K562 (cell line): ENCODE results near the gene NLRP5. TPM values are rescaled to one million over a fixed set of nuclear protein-coding genes. Genes with fewer than 3 reads are reported as not detected.

Source experiments
- ATAC-seq: fragments of 200-7000 bp; cut with Tn5 transposase; 3 replicates; pipeline ENCODE4 v1.9.1; 2020; ENCODE audit warnings: moderate library complexity
- BruUV-seq: library from RNA; stranded (reverse); fragments of 400-500 nt; replicated peaks from 2 replicates; lab custom pipeline; 2021; lab: Mats Ljungman, UMichigan
- CTCF ChIA-PET: fragments of 300-600 bp; formaldehyde crosslinking; extraction: SDS; loops from one replicate; lab custom pipeline; 2021; ENCODE audit warnings: low intra/inter-chr PET ratio; lab: Yijun Ruan, JAX
- POLR2A ChIA-PET: fragments of 300-600, 350-650 bp; sonication (Branson Sonifier 250); formaldehyde crosslinking; extraction: SDS; loops from one replicate; lab custom pipeline; 2021; ENCODE audit warnings: antibody characterized with exemption, inconsistent platforms; lab: Yijun Ruan, JAX
- DNase-seq, 4 experiments: peaks; one replicate each; pipeline versions ENCODE4 v3.0.0 to v3.0.0-alpha.2; 2011 to 2018; ENCODE audit warnings: low spot score in 3 of 4, mixed read lengths in 3 of 4; ENCODE audit errors: extremely low read depth in 1 of 4
- FAIRE-seq: peaks from 2 replicates; lab custom pipeline; 2011; peaks lifted over from hg19 to GRCh38; lab: Jason Lieb, UNC
- H2AFZ ChIP-seq: 2 replicates; pipeline ENCODE4 v1.6.0; 2011; ENCODE audit warnings: low read depth, low read length, control low read depth, inconsistent platforms
- H3K27ac ChIP-seq: fragments of 200-600 bp; 3 replicates; pipeline ENCODE4 v1.8.0; 2011; ENCODE audit warnings: low read depth, mild to moderate bottlenecking, control low read depth, inconsistent platforms, low read length, moderate library complexity, mixed read lengths; ENCODE audit errors: extremely low read depth
- H3K27me3 ChIP-seq, 2 experiments: fragments of 300-600 bp in 1 of 2; 2 replicates in 1 of 2; 3 replicates in 1 of 2; pipeline versions ENCODE4 v1.6.0 to v1.8.0; 2011; ENCODE audit warnings: inconsistent platforms in 2 of 2, low read length in 2 of 2, mild to moderate bottlenecking in 1 of 2, mixed read lengths in 1 of 2, moderate library complexity in 1 of 2; ENCODE audit not compliant: control insufficient read depth in 2 of 2, insufficient read depth in 2 of 2
- H3K36me3 ChIP-seq: fragments of 300-600 bp; 3 replicates; pipeline ENCODE4 v1.8.0; 2011; ENCODE audit warnings: mild to moderate bottlenecking, low read length, inconsistent platforms; ENCODE audit not compliant: control insufficient read depth, insufficient read depth
- H3K4me1 ChIP-seq, 2 experiments: fragments of 200-600 bp in 1 of 2; replicated peaks in 1 of 2; 2 replicates in 1 of 2; 3 replicates in 1 of 2; pipeline versions ENCODE4 v1.5.1 to v1.8.0; 2011; ENCODE audit warnings: inconsistent platforms in 2 of 2, low read length in 2 of 2, mild to moderate bottlenecking in 1 of 2, mixed read lengths in 1 of 2, moderate library complexity in 1 of 2; ENCODE audit not compliant: control insufficient read depth in 2 of 2, insufficient read depth in 2 of 2
- H3K4me2 ChIP-seq: 2 replicates; pipeline ENCODE4 v1.6.1; 2011; ENCODE audit warnings: low read length, control low read depth, inconsistent platforms, mixed read lengths; ENCODE audit not compliant: insufficient read depth
- H3K4me3 ChIP-seq: fragments of 200-600 bp; sonication (generic), shearing (Covaris generic); 2 replicates; pipeline ENCODE4 v1.5.1; 2016; ENCODE audit warnings: control low read depth, inconsistent platforms
- H3K79me2 ChIP-seq: fragments of 200-600 bp; 3 replicates; pipeline ENCODE4 v1.8.0; 2011; ENCODE audit warnings: low read length, inconsistent platforms; ENCODE audit not compliant: control insufficient read depth, insufficient read depth
- H3K9ac ChIP-seq, 2 experiments: 2 replicates each; pipeline versions ENCODE4 v1.6.0 to v1.6.1; 2011; ENCODE audit warnings: low read depth in 2 of 2, low read length in 2 of 2, control low read depth in 1 of 2, inconsistent platforms in 1 of 2, mild to moderate bottlenecking in 1 of 2, mixed read lengths in 1 of 2; ENCODE audit not compliant: insufficient read depth in 1 of 2
- H3K9me1 ChIP-seq: one replicate; pipeline ENCODE4 v1.6.0; 2011; ENCODE audit warnings: inconsistent platforms, mild to moderate bottlenecking, low read length, moderate library complexity; ENCODE audit not compliant: control insufficient read depth, insufficient read depth
- H3K9me3 ChIP-seq: replicated peaks from 2 replicates; pipeline ENCODE4 v1.5.1; 2011; ENCODE audit warnings: low read depth, low read length, inconsistent platforms; ENCODE audit not compliant: control insufficient read depth, insufficient read depth
- H4K20me1 ChIP-seq: replicated peaks from 2 replicates; pipeline ENCODE4 v1.6.1; 2011; ENCODE audit warnings: low read length, inconsistent platforms, mixed read lengths; ENCODE audit not compliant: control insufficient read depth, insufficient read depth
- ATF1 ChIP-seq, 2 experiments: fragments of 450-650 bp in 1 of 2; IDR thresholded peaks; 2 replicates each; pipeline ENCODE4 v1.6.1; 2016; ENCODE audit warnings: missing compliant biosample characterization in 1 of 2, missing genetic modification characterization in 1 of 2
- GTF2A2 ChIP-seq: IDR thresholded peaks from 2 replicates; pipeline ENCODE4 v1.6.1; 2016; ENCODE audit warnings: mild to moderate bottlenecking, missing genetic modification characterization, missing compliant biosample characterization
- WGBS: fragments of 100-300 bp; shearing (Covaris generic); methylation state at CpG from one replicate; pipeline ENCODE4 v1.1.6; 2016; ENCODE audit warnings: low coverage, mixed read lengths; ENCODE audit not compliant: insufficient coverage; ENCODE audit errors: missing lambda C conversion rate; 5-methylcytosine and 5-hydroxymethylcytosine counted together
- in situ Hi-C: fragments of 300-500 bp; cut with MboI; formaldehyde crosslinking; loops from 4 replicates; pipeline ENCODE4 v1.15.0; 2018; ENCODE audit warnings: inconsistent platforms, mixed read lengths
- intact Hi-C: fragments of 100-400 bp; cut with micrococcal nuclease; formaldehyde crosslinking; loops from 2 replicates; pipeline ENCODE4 v1.14.2; 2022
- polyA plus RNA-seq, 8 experiments: library from polyadenylated mRNA; depleted of rRNA in 4 of 8; stranded (reverse) in 5 of 8; unstranded in 3 of 8; fragments of >200 nt; fragmentation: Nextera tagmentation in 2 of 8; fragmentation: Illumina TruSeq in 1 of 8; extraction: Ambion mirVana in 2 of 8; extraction: Trizol in 1 of 8; gene quantifications; 2 replicates each; pipeline versions ENCODE4 v1.2.1 to v1.2.3, GENCODE V29; 2011 to 2014; ENCODE audit warnings: inconsistent platforms in 1 of 8, missing spikeins in 1 of 8
- total RNA-seq, 7 experiments: library from RNA; depleted of rRNA in 6 of 7; stranded (reverse); fragments of >200 nt in 6 of 7; fragmentation: Illumina TruSeq in 2 of 7; extraction: Trizol in 2 of 7; gene quantifications; 2 replicates each; pipeline versions ENCODE4 v1.2.1 to v1.2.3, GENCODE V29; 2011 to 2021; ENCODE audit warnings: low replicate concordance in 1 of 7

Gene NLRP5
- total and polyA plus RNA-seq, 9 of the 15 experiments (the other 6 are each of a cell fraction or from before 2014, with no cell fraction given), result 0.04 to 0.07 TPM; not detected in 7

DNA sequence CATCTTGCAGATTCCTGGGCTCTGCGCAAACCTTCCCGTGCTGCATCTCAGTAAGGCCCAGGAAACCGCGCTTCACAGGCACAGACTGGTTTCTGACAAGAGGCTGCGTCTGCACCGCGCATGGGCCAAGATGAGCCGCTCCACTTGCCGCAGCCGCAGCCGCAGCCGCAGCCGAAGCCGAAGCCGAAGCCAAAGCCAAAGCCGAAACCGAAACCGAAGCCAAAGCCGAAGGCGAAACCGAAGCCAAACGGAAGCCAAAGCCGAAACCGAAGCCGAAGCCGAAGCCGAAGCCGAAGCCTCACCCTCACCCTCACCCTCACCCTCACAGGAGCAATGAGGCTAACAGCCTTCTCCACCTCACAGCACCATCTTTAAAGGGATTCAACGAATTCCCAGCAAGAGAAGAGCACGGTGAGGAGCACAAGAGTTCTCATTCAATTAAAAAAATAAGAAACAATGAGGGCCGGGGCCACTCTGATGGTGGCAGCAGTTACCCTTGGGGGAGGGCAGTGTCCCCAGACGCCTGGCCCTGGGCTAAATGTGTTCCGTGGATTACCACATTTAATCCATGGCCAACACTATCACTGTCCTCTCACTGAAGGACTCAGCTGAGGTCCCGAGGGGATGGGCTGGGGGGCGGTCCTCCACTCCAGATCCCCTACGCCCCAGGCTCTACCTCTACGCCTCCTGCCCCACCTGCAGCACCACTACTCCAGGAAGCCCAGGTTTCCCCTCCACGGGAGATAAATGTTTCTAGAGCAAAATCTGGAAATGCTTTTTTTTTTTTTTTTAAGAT is 105.4 kb downstream of the NLRP5 start:
- H3K9ac ChIP-seq, result no peak overlapping the region
- H3K36me3 ChIP-seq, result peaks cover 68% of the 10 kb centered on the region; the same call in 2 of the 3 replicates
- DNase-seq (no peak), FAIRE-seq (no peak), ATAC-seq (no peak)
- TF ChIP-seq GTF2A2 (tag) (no peak), ATF1 (CRISPR knock-in tag; IDR thresholded peaks at IDR 0.05) (no peak), ATF1 (tag; IDR thresholded peaks at IDR 0.05) (no peak)
- H3K4me1 ChIP-seq, result peaks cover 0 to 4% of the 10 kb centered on the region in 2 experiments; a peak in 1 of 5 replicates
- no peaks in the 10 kb centered on the region for H4K20me1 ChIP-seq
- no peaks in the 10 kb centered on the region for H3K27me3 ChIP-seq
- 92% methylated on average over 22 of the region's 38 CpGs for WGBS
- ChIA-PET POLR2A (interaction anchor here (0.6 kb wide), 1 partner anchor 445 kb away, joined by 4 read pairs; no protein-coding TSS in a partner anchor), CTCF (no interaction called here)
- peaks cover 15% of the 10 kb centered on the region for H3K9me3 ChIP-seq
- H3K4me2 ChIP-seq, result no peak overlapping the region
- H2AFZ ChIP-seq, result no peak overlapping the region
- intact Hi-C loops, result no loop called here
- in situ Hi-C loops, result no loop called here
- no peak overlapping the region for H3K27ac ChIP-seq
- H3K79me2 ChIP-seq, result peaks cover 57% of the 10 kb centered on the region
- no peak overlapping the region for H3K4me3 ChIP-seq
- BruUV-seq, result no TSS peak
- H3K9me1 ChIP-seq, result no peaks in the 10 kb centered on the region
